Calu3 (cell line): ENCODE data around the gene GNPTG. TPM values are rescaled to one million over a fixed set of nuclear protein-coding genes. Genes with fewer than 3 reads are reported as not detected.

Experiments used
- BruUV-seq: library from RNA; stranded (reverse); fragments of 400-500 nt; replicated peaks from 2 replicates; lab custom pipeline; 2021; lab: Mats Ljungman, UMichigan
- CTCF ChIA-PET: fragments of 300-600 bp; sonication (Branson Sonifier 250); formaldehyde crosslinking; loops from one replicate; lab custom pipeline; 2022; ENCODE audit warnings: antibody characterized with exemption; lab: Charles Lee
- DNase-seq: peaks from one replicate; pipeline ENCODE4 v3.0.0; 2022
- H3K27ac Mint-ChIP-seq: one replicate; pipeline ENCODE4 v1.8.0; 2022; ENCODE audit warnings: mixed read lengths; ENCODE audit not compliant: unreplicated experiment
- H3K27me3 Mint-ChIP-seq: one replicate; pipeline ENCODE4 v1.8.0; 2022; ENCODE audit warnings: mixed read lengths; ENCODE audit not compliant: unreplicated experiment
- H3K36me3 Mint-ChIP-seq: one replicate; pipeline ENCODE4 v1.8.0; 2022; ENCODE audit warnings: mild to moderate bottlenecking, moderate library complexity, mixed read lengths; ENCODE audit not compliant: insufficient read depth, unreplicated experiment
- H3K4me1 Mint-ChIP-seq: one replicate; pipeline ENCODE4 v1.8.0; 2022; ENCODE audit warnings: mild to moderate bottlenecking, low read depth, mixed read lengths; ENCODE audit not compliant: unreplicated experiment
- H3K4me3 Mint-ChIP-seq: one replicate; pipeline ENCODE4 v1.8.0; 2022; ENCODE audit warnings: mild to moderate bottlenecking, low read depth, moderate library complexity, mixed read lengths; ENCODE audit not compliant: unreplicated experiment
- H3K9me3 Mint-ChIP-seq: one replicate; pipeline ENCODE4 v1.8.0; 2022; ENCODE audit warnings: low read depth, mixed read lengths; ENCODE audit not compliant: unreplicated experiment
- intact Hi-C: fragments of 100-400 bp; cut with micrococcal nuclease; formaldehyde crosslinking; loops from one replicate; pipeline ENCODE4 v1.10.0; 2022; ENCODE audit not compliant: unreplicated experiment
- total RNA-seq: library from RNA; stranded (reverse); gene quantifications from 2 replicates; pipeline ENCODE4 v1.2.3, GENCODE V29; 2022
- TF ChIP-seq, protein P1 (sequence below): fragments of 200-600 bp; IDR thresholded peaks from one replicate; pipeline ENCODE4 v1.8.0; 2022; ENCODE audit warnings: antibody characterized with exemption; ENCODE audit not compliant: unreplicated experiment

Gene GNPTG
- total RNA-seq, 1 experiment from 2014 or later = 63.9 TPM

DNA sequence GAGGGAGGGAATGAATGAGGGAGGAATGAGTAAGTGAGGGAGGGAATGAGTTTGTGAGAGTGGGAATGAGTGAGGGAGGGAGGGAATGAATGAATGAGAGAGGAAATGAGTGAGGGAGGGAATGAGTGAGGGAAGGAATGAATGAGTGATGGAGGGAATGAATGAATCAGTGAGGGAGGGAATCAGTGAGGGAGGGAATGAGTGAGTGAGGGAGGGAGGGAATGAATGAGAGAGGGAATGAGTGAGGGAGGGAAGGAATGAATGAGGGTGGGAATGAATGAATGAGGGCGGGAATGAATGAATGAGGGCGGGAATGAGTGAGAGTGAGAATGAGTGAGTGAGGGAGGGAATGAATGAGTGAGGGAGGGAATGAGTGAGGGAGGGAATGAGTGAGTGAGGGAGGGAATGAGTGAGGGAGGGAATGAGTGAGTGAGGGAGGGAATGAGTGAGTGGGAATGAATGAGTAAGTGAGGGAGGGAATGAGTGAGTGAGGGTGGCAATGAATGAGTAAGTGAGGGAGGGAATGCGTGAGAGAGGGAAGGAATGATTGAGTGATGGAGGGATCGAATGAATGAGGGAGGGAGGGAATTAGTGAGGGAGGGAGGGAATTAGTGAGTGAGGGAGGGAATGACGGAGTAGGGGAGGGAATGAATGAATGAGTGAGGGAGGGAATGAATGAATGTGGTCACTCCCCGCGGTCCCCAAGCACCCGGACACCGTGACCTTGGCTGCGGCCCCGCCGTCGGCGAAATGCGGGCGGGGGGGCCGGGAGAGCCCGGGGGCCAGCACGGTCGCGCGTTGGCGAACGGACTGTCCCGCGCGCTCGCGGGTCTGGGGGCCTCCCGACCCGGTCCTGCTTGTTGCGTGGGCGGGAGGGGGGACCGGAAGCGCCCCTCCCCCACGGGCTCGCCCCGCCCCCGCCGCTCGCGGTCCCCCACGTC lies 43.4 kb upstream of the GNPTG start:
- TF ChIP-seq, protein P1, sequence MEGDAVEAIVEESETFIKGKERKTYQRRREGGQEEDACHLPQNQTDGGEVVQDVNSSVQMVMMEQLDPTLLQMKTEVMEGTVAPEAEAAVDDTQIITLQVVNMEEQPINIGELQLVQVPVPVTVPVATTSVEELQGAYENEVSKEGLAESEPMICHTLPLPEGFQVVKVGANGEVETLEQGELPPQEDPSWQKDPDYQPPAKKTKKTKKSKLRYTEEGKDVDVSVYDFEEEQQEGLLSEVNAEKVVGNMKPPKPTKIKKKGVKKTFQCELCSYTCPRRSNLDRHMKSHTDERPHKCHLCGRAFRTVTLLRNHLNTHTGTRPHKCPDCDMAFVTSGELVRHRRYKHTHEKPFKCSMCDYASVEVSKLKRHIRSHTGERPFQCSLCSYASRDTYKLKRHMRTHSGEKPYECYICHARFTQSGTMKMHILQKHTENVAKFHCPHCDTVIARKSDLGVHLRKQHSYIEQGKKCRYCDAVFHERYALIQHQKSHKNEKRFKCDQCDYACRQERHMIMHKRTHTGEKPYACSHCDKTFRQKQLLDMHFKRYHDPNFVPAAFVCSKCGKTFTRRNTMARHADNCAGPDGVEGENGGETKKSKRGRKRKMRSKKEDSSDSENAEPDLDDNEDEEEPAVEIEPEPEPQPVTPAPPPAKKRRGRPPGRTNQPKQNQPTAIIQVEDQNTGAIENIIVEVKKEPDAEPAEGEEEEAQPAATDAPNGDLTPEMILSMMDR = no peak
- no peaks in the 10 kb centered on the region for H3K27me3 Mint-ChIP-seq
- BruUV-seq = no TSS peak
- peak overlapping the region; percentile 98 for H3K4me3 Mint-ChIP-seq
- peaks cover 70% of the 10 kb centered on the region for H3K36me3 Mint-ChIP-seq
- peaks cover 37% of the 10 kb centered on the region for H3K4me1 Mint-ChIP-seq
- H3K9me3 Mint-ChIP-seq = no peaks in the 10 kb centered on the region
- DNase-seq = no peak
- H3K27ac Mint-ChIP-seq = peak overlapping the region; percentile 98
- intact Hi-C loops = no loop called here
- CTCF ChIA-PET = interaction anchor here (0.6 to 0.7 kb wide), 3 partner anchors 9 to 28 kb away, joined by 3 to 5 read pairs (median 3); no protein-coding TSS in a partner anchor

DNA sequence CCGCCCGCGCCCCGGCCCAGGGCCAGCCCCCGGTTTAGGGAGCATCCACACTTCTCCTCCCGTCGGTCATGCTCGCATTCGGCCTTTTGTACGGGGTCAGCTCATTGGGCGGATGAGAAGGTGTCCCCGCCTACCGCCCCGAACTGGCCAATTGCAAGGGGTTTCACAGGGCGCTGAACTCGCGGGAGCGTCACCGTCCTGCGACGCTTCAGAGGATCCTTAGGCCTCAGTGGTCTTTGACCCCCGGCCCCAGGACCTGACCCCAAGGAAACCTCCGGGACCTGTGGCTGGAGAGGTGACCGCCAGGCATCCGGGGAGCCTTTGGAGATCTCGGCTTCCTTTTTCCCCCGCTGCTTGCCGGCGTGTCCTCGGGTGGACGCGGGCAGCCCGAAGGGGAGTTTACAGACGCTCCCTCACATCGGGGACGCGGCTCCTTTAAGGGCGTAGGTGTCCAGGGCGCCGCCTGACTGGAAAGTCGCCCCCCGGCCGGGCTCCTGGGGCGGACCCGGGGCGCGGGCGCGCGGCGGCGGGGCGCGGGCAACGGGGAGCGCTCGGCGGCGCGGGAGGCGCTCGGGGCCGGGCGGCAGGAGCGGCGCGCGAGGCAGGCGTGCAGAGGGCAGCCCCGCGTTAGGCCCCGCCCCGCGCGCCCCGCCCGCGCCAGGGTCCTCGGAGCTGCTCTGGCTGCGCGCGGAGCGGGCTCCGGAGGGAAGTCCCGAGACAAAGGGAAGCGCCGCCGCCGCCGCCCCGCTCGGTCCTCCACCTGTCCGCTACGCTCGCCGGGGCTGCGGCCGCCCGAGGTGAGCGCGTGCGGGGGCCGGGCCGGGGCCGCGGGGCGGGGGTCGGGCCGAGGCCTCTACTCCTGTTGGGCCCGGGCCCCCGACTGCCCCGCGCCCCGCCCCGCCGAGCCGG lies 42.5 kb upstream of the GNPTG start, which contains the start of gene UBE2I:
Gene UBE2I, plus strand, starts transcription at position 660 of the 909 bp plus-strand sequence. CDS start 4,395 bp downstream, outside the sequence.
- no TSS peak for BruUV-seq

DNA sequence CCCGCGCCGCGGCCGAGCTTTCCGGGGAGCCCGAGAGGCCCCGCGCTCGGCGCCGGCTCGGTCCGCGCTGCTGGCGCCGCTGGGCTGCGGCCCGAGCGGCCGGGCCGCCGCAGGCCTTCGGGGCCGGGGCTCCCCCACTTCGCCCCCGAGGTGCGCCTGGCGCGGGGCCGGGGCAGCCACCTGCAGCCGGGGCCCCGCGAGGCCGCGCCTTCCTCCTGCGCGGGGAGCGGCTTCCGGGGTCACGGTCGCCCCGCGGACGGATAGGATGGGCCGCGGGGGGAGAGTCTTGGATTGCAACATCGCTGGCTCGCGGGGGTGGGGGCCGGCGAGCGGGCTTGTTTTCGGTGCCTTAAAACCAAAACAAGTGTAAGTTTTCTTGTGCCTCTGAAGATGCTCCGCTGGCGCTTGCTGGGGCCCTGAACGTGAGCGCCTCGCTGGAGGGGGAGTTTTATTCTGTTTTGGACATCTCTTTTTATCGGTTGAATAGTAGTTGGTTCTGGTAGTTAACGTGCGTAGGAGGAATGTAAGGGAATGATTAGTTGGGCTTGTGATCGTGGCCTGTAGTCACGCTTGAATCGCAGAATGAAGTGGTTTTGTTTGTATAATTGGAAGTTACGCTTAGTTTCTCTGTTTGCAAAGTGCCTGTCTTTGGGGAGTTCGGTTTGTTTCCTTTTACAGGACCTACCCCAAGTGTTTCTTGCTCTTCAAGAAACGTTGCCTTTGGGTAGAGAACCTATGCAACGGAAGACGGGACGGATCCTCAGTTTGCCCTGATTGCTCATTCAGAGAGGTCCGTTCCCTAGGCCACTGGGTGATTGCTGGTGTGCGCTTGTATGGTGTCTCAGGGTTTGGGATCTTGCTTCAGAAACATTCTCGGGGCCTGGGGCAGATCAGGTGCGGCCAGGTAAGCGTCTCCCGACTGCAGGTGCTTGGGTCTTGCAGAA lies 41.6 kb upstream of the GNPTG start:
- TF ChIP-seq, protein P1 = no peak
- Mint-ChIP-seq H3K9me3 (no peaks in the 10 kb centered on the region), H3K27ac (peak overlapping the region; percentile 97), H3K36me3 (peaks cover 80% of the 10 kb centered on the region), H3K27me3 (no peaks in the 10 kb centered on the region), H3K4me3 (peak overlapping the region; percentile 98), H3K4me1 (peaks cover 20% of the 10 kb centered on the region)
- BruUV-seq = TSS peak; percentile 88
- intact Hi-C loops = no loop called here
- peak; percentile 50 for DNase-seq
- CTCF ChIA-PET = interaction anchor here (1.0 kb wide), 1 partner anchor 16 kb away, joined by 3 read pairs; no protein-coding TSS in a partner anchor

More for the DNA sequence above, 42.5 kb upstream of the GNPTG start, which contains the start of gene UBE2I:
- no peaks in the 10 kb centered on the region for H3K9me3 Mint-ChIP-seq
- H3K36me3 Mint-ChIP-seq = peaks cover 72% of the 10 kb centered on the region
- peak within 1 kb of the TSS; percentile 98 for H3K27ac Mint-ChIP-seq
- DNase-seq = peak; percentile 98
- intact Hi-C loops = no loop called here
- no peaks in the 10 kb centered on the region for H3K27me3 Mint-ChIP-seq
- CTCF ChIA-PET = interaction anchor here (0.6 to 1.0 kb wide), 4 partner anchors 10 to 27 kb away, joined by 3 to 5 read pairs (median 3); no protein-coding TSS in a partner anchor
- H3K4me1 Mint-ChIP-seq = peaks cover 28% of the 10 kb centered on the region
- TF ChIP-seq, protein P1 = no peak
- peak within 1 kb of the TSS; percentile 98 for H3K4me3 Mint-ChIP-seq
